Measurements from ENCODE around the gene FUT9.

Gene FUT9

DNA sequence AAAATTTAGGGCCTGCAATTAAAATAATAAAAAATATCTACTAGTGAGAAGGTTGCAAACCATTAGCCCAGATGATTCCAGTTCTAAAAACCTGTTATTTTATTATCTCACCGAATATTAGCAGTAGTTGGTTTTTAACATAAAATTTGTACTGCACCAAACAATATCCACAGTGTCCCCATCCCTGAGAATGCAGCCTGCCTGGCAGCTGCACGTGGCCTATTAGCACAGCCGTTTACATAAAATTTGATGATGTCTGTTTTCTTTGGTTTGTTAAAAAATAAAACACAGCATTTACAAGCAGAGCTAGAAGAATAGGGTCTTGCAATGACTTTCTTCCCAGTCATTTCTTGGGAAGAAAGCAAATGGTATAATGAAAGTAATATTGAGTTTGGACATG, 58.2 kb downstream of the FUT9 start:
- no peak for DNase-seq

DNA sequence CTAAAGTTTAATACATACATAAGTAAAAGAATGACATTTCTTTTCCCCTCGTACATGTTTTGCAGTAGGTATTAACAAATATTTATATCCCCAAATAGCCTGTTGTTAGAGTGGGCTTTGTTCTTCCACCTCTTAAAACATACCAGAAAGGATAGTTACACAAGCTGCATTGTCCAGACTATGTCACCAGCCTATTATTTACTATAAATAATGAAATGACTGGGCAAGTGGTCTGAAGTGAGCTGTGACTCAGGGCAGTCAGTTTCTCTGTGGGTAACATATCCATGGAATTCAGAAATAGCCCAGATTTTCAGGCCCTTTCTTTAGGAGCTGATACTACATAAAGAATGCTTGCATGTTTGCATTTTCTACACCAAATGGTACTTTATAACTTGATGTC, 60.1 kb downstream of the FUT9 start:
- no peak for DNase-seq

DNA sequence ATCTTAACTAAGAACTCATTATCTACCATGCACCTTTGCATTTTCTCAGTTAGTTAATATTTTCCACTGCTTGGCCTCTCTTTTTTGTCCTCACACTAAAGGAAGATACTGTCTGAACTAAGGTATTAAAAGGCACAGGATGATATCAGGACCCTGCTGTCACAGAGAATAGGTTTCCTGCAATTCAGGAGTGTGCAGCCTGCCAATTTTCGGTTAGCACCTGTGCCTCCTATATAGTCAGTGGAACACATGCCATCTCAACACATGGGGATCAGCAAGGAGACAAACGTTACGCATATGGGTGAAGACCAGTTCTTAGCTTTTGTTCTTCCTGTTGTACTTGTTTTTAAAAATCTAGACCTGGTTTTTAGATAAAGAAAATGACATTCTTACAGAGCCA, 71.0 kb downstream of the FUT9 start:
- no peak for DNase-seq

DNA sequence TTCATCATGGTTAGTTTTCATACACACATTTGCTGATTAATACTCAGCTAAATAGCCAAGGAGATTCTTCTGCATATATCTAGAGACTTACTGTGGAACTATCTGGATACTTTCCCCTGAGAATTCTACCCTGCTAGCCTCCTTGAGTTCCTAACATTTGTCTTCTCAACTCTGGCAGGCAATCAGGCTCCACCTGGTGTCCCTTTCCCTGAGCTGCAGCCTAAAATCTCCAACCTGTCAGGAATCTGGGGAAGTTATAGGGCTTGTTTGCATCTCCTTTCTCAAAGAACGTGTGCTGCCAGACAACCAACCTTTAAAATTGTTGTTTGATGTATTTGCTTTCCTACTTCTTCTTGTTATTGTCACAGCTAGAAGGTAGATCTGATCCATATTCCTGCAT, 73.4 kb downstream of the FUT9 start:
- DNase-seq, result no peak

DNA sequence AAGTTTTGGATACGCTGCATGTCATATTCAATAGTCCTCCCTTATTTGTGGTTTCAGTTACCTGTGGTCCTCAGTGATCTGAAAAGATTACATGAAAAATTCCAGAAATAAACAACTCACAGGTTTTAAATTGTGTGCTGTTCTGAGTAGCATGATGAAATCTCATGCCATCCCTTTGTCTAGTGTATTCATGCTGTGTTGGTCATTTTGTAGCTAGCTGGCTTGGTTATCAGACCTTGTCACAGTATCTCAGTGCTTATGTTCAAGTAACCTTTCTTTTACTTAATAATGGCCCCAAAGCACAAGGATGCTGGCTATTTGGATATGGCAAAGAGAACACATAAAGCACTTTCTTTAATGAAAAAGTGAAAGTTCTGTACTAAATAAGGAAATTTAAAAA, 78.3 kb downstream of the FUT9 start:
- no peak for DNase-seq

DNA sequence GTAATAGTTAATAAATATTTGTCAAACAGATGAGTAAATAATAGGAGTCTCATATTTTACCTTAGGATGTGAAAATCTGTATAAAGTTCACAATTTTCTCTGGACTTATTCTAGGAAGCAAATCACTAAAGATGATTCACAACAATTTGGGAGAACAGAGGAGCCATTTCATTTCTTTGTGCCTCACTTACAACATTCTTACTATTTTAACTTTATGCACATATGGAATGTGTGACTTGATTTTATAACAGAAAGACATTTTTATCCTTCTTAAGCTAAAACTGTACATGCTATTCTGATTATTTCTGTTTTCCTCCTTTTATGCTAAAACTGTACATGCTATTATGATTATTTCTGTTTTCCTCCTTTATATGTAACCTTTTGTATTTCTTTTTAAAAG, 83.3 kb downstream of the FUT9 start:
- no peak for DNase-seq

DNA sequence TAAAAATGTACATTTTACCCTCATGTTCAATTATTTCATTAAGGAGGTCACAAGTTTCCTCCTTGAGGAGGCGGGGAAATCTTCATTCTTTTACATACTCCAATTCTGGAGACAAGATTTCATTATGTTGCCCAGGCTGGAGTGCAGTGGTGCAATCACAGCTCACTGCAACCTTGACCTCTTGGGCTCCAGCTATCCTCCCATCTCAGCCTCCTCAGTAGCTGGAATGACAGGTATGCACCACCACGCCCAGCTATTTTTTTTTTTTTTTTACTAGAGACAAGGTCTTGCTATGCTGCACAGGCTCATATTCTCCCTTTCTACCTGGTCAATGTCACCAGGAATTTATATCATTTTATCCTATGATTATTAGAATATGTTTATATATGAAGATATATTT, 85.8 kb downstream of the FUT9 start:
- no peak for DNase-seq

DNA sequence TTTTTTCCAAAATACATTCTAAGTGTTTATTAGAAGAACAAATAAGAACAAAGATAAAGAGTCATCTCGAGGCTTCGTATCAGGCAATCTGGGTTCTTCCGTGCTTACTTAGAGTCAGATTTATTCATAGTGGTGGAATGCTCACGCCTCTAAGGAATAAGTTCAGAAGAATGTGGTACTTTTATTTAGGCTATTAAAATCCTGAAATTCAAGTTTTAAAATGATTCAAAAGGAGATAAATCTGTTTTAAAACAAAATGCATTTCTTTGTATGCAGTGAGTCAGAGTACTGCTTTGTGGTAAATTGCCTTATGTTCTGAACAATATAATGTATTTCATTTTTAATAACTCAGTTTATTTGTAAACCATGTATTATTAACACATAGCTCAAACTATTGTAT, 89.1 kb downstream of the FUT9 start:
- DNase-seq, result no peak

DNA sequence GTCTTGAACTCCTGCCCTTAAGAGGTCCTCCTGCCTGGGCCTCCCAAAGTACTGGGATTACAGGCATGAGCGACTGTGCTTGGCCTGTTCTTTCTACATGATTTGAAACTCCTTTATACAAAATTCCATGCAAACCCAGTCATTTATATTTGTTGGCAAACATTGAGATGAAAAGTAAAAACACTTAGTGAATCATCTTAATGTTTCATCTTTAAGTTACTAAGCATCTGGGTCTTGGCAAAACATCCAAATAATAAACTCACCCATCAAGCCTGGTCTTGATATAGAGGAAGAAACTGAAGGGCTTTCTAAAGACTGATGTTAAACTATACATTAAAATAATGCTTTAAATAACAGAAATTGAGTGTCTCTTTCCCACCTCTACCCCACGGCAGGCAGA, 95.1 kb downstream of the FUT9 start:
- DNase-seq, result no peak

DNA sequence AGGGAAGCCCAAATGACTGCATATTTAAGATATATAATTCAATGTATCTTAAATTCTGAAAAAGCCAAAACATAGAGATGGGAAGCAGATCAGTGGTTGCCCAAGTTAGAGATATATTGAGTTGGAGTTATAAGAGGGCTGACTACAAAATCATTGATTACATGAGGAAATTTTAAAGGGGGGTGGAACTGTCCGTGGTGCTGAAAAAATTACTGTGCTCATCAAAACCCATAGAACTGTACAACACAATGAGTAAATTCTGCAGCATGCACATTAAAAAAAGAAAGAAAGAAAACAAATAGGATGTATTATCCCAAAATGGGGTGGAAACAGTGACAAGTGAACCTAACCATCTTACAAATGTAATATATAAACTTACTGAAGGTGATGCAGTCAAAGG, 100.9 kb downstream of the FUT9 start:
- DNase-seq, result peak; percentile 23

DNA sequence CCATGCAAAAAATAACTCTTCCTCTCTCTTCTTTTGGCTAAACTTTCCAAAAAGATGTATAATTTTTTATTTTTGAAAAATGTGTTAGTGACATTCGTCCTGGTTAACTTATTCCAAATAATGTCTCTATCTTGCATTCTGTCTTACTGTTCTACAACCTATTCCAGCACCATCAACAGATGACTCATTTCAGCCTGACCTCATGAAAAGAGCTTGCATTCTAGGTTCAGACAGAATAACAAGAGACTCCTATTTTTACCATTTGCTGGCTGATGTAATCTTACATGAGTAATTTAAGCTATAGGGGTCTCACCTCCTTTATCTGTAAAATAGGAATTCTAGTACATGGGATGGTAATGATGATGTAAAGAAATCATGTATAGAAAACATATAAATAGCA, 109.0 kb downstream of the FUT9 start:
- DNase-seq, result no peak

DNA sequence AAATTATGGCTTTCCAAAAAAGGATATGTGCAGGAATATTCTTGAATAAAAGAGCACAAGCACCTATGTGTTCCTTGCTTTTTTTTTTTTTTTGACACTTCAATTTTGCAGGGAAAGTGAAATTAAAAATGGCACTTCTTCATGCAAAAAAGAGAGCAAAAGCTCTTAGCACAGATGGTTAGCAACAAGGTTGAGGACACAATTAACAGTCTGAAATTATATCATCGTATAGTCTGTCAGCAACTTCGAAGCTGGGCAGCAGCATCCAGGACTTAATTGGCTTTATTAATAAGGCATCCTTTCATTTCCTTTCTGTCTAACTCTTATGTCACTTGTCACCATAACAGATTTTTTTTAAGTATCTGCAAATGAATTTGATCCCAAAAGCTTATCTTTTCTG, 122.6 kb downstream of the FUT9 start:
- no peak for DNase-seq

DNA sequence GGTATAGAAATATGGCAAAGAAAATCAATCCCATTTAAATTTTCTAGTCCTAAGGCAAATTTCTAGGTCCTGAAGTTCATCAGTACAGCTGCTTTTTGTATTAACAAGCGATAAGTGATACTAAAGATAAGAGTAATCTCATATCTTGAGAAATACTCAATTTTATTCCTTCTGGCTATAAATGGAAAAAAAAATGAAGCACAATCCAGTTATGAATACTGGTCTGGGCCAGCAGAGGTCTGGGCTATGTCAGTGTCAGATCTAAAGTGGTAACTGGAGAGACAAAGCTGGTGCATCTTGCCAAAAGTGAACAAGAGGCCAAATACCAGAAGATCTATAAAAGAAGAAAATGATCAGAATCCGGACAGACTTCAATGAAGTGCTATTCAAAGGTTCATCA, 126.4 kb downstream of the FUT9 start:
- DNase-seq, result no peak

DNA sequence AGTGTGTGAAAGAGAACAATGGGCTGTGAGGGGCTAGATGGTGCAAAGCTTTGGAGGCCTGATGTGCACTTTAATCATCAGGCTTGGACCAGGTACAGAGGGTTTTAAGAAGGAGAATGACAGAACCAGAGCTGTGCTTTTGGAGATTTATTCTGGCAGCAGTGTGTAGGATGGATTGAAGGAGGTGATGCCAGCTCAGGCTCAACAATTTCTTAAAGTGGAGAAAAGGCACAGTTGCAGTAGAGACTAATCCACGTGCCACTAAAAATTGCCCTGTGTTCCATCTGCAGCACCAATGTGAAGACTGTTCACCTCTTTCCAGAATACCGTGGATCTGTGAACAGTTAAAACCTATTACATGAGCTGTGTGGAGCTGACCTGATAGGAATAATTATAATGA, 134.7 kb downstream of the FUT9 start:
- DNase-seq, result no peak

DNA sequence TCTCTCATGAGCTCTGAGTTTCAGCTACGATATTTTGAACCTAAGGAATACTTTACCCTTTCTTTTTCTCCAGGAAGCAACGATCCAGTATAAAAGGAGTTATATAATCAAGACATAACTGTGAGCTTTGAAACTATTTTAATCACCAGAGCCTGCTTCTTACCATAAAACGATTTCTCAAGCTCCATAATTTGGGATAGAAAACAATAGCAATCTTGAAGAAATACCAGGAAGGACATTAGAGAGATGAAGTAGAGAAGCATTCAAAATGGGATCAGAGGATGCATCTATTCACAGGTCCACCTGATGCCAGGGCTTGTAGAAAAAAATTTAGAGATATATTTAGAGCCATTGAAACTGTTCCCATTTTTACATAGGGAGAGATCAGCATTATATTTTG, 135.9 kb downstream of the FUT9 start:
- no peak for DNase-seq

DNA sequence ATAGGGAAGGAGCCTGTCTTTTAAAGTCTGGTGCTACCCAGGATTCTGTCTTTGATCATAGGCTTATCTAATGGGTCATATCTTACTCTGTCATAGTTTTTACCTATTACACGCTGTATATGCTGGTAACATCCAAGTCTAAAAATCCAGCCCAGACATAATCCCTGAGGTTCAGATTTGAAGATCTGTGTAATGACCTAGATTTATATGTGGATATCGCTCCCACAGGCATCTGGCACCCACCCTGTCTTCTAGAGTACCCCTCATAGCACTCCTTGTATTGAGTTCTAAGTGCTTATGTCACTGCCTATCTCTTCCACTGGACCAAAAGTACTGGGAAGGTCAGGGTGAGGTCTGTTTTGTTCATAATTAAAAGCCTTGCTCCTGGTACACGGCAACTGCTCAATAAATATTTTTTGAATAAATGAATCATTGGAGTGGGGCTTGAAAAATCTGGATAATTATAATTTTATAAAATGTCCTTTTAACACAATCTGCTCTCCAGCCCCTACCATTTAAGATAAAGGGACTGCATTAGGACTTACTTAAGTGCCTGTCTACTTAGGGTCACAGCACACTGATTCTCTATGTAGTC, 136.4 kb downstream of the FUT9 start:
- no peak for DNase-seq

DNA sequence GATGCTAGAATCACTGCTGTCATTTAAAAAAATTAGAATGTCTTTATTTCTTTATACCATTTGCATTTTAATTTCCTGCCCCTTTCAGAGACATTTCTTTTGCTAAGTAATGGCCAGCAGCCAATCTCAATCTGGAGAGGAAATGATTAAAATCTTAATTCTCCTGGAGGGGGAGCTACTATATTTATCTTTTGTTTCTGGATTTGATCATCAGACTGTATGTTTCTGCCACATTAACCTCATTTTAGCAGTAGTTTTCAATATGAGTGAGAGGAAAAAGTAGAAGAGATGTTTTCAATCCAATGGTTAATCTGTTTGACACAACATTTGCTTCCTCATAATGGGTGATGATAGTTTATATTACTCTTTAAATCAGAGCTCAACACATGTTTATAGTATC, 138.0 kb downstream of the FUT9 start:
- no peak for DNase-seq

DNA sequence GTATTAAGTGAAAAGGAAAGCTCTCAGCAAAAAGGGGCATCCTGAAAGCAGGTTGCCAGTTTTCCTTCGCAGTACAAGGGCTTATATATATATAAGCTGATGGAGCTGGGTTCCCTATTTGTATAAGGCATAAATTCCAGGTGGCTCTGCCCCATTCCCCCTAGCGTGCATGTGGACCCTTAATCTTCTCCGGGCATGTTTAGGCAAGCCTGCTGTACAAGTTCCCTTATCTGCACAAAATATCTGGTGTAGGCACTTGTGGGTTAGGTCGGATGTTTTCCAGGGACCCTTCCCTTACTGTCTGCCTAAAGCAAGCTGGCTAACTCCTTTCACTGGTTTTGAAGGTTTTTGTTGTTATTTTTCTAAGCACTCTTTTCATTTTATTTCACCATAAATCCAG, 140.7 kb downstream of the FUT9 start:
- DNase-seq, result no peak

DNA sequence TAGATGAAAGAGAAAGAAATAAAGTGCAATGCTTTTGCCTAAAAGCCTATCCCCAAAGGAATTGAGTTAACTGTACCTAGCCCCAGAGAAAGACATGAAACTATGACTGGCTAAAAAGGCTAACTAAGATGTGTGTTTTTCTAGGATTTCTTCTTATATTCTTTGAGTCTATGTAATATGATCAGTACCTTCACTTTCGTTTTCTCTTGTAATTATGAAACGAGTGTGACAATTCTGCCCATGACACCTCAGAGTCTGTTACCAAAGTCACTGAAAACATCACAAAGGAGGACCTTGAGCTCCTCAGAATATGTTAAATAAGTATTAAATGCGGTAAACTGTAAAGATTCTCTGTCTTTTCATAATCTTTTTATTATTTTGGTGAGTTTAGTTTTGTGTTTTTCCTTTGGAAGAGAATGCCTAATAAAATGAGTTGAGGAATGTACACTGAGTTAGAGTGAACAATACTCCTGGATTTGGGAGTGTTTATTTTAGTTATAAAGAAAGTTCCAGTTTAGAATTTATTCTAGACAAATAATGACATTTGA, 141.3 kb downstream of the FUT9 start:
- DNase-seq, result no peak

DNA sequence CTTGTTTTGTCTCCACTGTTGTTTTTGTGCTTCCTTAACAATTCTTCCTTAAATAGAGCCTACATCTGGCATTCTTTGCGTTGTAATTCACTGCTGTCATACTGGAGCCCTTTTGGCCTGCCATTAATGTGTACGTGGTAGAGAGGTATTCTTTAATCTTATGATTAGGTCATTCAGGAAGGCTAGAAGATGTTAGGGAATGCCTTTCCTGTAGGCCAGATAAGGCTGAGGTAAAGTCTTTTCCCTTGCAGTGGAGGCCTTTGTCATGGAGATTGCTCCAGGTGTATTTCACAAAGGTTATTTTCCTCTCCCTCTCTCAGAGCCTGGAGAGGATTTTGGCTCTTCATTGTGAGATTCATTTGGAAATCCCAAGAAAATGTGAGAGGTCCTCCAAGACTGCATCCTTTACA, 146.9 kb downstream of the FUT9 start:
- DNase-seq, result no peak

DNA sequence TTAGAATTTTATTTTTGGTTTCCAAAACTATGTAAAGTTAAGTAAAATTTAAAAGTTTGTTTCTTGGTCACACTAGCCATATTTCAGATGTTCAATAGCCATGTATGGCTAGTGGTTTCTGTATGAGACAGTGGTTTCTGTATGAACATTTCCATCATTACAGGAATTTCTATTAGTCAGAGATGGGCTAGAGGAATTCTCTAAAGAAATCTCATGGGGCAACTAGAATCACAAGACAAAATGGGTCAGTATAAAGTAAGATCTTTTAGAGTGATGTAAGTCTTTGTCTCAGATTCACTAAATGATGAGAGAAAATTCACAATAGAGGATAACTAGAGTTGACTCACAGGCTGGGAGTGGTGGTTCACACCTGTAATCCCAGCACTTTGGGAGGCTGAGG, 149.0 kb downstream of the FUT9 start:
- no peak for DNase-seq

DNA sequence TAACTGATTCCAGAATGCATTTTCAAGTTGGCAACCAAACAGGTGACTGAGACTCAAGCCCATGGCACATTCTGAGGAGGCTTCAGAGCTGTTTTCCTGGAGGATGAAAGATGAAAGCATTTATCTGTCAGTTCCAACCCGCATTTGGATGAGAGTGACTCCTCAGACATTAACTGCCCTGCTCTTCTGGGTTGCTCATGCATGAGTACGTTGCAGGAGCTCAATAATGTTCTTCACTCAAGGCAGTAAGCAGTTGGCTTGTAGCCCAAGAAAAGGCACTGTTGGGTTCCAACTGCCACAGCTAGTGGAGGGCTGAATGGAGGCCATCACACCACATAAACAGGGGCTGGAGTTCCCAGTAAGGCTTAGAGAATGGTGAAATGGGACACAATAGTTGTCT, 155.3 kb downstream of the FUT9 start:
- DNase-seq, result no peak

DNA sequence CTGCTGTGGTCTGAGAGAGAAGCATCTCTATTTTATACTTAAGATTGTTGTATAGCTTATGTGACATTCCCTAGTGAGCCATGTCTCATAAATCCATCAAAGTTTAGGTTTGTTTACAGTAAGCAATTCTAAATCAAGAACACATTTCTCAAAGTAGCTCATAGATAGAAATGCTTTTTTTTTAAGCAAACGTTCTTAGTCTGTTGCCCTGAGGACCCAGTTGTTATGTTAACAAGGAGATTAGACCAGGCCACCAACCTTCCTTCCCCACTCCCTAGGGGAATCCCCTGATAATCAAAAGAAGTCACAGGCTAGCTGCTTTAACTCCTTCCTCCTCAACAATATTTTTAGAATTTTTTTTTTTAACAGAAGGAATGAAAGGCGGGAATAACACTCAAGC, 169.0 kb downstream of the FUT9 start:
- no peak for DNase-seq

DNA sequence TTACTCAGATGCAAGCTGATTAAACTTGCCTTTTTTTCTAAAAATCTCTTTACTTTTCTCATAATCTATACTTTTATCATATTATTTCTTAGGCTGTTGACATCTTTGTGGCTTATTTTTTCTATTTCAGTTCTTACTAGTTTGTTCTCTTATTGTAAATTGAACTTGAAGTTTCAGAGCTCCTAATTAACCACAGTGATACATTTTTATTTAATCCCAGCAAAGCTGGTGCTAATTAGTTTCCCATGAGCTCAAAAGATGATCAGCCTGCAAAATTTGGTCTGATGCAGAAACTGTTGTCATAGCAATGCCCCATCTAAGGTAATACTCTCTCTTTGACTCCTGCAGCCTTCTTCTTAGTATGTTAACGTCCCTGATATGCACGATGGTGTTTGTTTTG, 170.3 kb downstream of the FUT9 start:
- DNase-seq, result no peak

DNA sequence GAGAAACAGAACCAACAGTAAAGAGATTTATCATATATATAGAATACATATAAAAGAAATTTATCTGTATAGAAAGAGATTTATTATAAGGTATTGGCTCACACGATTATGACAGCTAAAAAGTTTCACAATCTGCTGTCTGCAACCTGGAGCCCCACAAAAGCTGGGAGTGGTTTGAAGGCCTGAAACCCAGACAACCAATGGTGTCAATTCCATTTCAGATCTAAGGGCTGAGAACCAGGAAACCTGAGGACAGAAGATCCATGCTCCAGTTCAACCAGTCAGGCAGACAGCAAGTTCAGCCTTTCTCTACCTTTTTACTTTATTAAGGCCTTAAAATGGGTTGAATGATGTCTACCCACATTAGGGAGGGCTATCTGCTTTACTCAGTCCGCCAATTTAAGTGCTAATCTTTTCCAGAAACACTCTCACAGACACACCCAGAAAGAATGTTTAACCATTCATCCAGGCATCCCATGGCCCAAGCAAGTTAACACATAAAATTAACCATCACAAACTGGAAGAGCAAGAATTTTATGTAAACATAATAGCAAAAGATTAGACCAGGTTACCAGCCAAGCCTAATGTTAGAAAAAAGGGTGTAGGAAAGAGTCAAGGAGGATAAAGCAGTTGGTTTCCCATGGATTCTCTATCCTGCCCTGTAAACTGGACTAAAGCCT, 170.9 kb downstream of the FUT9 start:
- no peak for DNase-seq

Data from stimulated activated CD8-positive, alpha-beta memory T cell treated with anti-CD3 and anti-CD28 coated beads, Interleukin-4, amount 100 ng/mL, for 48 hours (primary cell).